SJCRH30 (cell line): Measurements from ENCODE around the gene CYP20A1. TPM values are rescaled to one million over a fixed set of nuclear protein-coding genes. Genes with fewer than 3 reads are reported as not detected.

Experiments
- total RNA-seq: library from RNA; depleted of rRNA; stranded (reverse); fragments of >200 nt; shearing (Covaris generic); gene quantifications from 2 replicates; pipeline ENCODE4 v1.2.3, GENCODE V29; 2014; rRNA removed

CYP20A1 gene
- total RNA-seq, 1 experiment from 2014 or later = 21.8 TPM

Other genes starting within 250 kb of the CYP20A1 start
- gene NBEAL1, start 224.1 kb upstream of the CYP20A1 start, total RNA-seq = 8.9 and 11.6 TPM in 2 replicates
- 85.7 and 95.0 TPM in 2 replicates for gene ABI2, start 89.4 kb downstream of the CYP20A1 start, total RNA-seq